ENCODE data around the gene EVA1B.

Gene EVA1B

DNA sequence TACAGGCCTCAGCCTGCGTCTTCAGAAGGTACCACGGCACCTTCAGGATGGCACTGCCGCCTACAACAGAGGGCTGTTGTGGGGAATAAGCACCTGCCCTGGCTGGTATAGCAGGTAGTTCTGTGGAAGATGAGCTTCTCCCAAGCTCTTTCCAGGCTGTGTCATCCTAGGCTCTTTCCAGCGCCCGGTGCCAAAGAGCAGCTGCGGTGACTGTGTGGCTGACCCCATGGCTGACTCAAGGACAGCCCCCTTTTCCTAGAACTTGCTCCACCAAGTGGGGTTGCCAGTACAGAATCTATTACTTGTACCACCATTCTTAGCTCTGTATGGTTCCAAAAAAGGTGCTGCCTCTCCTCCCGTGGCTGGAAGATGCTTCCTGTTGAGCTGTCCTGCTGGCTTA, 21.9 kb upstream of the EVA1B start:
- DNase-seq (ENCODE audit: low read depth) = no peak

GRCh38 chr1:36344395-36344680, 20.9 kb upstream of the EVA1B start:
- DNase-seq (ENCODE audit: low read depth) = no peak

DNA sequence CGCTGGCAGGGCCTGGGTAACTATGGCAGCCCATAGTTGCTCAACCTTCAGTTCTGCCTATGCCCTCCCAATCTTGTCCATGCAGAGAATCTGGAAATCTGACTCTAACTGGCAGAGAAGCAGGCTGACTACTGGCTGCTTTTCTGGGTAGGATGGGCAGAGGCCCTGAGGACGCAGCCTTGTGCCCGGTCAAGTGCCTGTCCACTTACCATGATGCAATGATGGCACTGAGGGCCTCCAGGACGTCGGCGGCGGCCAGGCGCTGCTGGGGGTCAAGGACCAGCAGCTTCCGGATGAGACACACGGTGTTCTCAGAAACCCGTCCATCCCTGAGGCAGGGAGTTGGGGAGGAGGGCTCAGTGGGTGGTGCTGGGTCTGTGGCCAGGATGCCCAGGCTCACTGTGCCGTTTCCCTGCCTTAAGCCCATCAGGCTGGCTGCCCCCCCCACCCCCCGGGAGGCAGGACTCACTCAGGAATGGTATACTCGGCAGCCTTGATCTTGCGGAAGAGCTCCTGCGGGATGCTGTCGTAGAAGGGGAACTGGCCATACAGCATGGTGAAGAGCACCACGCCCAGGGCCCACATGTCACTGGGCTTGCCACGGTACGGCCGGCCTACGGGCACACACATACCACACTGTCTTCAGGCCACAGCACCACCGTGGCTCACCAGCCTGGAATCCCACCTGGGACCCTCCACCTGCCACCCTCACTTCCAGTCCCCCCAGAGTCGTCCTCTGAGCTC, 20.4 kb upstream of the EVA1B start:
- DNase-seq (ENCODE audit: low read depth) = no peak

DNA sequence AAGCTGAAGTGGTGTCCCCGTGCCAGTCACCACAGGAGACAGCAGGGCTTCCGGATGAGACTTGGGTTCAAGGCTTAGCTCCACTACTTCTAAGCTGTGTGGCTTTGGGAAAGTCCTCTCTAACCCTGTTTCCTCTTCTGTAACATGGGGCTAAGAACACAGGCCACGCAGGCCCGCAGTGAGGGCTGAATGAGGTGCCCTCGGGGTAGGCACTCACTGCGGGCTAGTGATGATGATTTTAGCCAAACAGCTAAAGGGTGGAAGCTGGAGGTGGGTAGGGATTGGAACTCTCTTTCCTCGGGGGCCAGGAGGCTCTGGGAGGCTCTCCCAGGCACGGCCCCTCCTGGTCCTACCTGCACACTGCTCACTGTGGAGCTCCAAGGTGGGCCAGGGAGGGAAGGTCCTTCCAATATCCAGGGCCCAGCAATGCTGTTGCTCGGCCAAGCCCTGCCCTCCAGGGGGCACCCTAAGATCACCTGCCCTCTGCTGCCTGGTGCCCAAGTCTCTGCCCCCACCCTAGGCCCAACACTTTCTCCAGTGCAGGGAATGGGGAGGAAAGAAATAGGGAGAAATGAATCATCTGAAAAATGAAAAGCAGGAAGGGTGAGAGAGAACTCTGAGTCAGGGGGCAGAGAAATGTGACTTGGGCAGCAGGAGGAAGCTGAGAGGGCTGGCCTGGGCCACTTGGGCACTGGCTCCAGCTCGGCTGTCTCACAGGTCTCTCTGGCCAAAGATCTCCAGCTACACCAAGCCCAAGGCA, 19.2 kb upstream of the EVA1B start:
- peak; percentile 90 for DNase-seq (ENCODE audit: low read depth)

- no peak for DNase-seq (ENCODE audit: low read depth)
Measured at GRCh38 chr1:36341626-36342320, 18.3 kb upstream of the EVA1B start.

DNA sequence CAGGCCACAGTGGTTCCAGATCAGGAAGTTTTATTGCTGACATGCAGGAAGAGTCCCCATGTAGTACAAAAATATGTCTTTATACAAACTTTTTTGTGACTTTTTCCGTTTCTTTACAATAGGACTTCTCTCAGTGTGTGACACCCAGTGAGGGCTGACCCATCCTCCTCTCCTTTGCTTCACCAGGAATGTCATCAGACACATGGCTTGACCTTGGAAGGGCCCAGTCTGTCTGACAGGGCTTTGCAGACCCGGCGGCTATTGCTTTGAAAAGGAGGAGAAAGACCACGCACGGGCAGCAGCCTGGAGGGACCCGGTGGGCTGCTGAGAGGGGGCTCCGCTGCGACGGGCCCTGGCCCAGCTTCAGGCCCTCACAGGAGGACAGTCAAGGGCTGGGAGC, 16.2 kb upstream of the EVA1B start:
- no peak for DNase-seq (ENCODE audit: low read depth)

DNA sequence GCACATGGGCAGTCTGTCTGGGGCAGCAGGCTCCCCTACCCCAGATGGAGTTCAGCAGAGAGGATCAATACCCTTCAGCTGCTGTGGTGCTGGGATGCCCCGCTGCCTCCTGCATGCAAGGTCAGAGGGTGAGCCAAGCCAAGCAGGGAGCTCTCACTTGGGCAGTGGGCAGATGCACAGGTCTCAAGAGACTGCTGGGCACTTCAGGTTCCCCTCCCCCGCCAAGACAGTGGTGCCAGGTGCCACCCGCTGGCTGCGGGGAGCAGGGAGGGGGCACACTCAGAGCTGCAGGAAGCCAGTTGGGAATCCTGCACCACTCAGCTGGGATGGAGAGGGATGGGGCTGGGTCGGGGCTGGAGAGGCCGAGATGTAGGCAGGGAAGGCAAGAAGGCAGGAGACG, 15.8 kb upstream of the EVA1B start:
- no peak for DNase-seq (ENCODE audit: low read depth)

DNA sequence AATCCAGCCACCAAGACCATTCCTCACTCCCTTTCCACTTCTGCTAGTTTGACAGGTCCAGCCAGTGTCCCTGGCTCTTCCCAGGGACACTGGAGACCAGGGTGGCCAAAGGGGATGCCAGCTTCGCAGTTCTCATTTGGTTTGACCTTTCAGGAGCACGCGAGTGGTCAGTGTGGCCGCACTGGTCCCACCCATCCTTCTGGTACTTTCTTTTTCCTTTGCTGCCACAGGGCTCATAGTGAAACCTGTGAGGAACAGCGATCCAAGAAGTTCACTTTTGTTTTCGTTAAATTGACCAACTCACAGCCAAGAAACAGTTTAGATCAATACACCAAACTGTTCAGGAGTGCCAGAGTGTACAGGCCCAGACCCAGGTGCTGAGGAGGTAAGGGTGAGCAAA, 14.4 kb upstream of the EVA1B start:
- no peak for DNase-seq (ENCODE audit: low read depth)

GRCh38 chr1:36330940-36331339, 7.5 kb upstream of the EVA1B start:
- no peak for DNase-seq (ENCODE audit: low read depth)

- no peak for DNase-seq (ENCODE audit: low read depth)
Measured at GRCh38 chr1:36329817-36330216, 6.4 kb upstream of the EVA1B start.

DNA sequence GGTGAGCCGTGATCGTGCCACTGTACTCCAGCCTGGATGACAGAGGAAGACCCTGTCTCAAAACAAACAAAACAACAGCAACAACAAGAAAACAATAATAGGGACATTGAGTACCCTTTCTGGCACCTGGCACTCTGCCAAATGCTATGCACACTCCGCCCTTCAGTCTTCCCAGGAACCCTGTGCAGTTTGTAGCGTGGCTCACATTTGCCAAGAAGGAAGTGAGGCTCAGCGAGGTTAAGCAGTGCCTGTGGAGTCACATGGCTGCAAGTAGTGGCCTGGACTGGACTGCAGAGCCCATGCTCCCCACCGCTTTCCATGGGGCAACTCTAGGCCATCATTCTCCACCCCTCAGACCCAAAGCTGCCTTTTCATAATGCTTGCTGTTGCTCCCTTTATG, 5.3 kb upstream of the EVA1B start:
- peak; percentile 22 for DNase-seq (ENCODE audit: low read depth)

DNA sequence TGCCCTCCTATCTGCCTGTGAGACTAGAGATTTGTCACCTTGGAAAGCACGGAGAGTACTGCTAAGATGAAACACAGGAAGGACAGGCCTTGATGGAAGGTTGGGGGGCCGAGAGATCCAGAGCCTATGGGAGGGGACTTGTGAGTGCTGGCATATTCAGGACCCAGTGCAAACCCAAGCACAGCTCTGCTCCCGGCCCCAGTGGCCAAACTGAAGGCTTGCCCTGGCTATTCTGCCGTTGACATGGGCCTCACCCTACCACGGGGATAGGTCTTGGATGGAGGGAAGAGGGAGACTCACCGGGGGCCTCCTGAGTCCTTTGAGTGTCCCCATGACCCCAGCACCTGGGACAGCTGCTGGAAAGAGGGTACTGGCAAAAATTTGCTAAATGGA, 4.6 kb upstream of the EVA1B start:
- DNase-seq (ENCODE audit: low read depth) = no peak

GRCh38 chr1:36327421-36328087, 4.1 kb upstream of the EVA1B start:
- peak; percentile 80 for DNase-seq (ENCODE audit: low read depth)

GRCh38 chr1:36326499-36326898, 3.1 kb upstream of the EVA1B start:
- DNase-seq (ENCODE audit: low read depth) = peak; percentile 14

- peak; percentile 19 for DNase-seq (ENCODE audit: low read depth)
Measured at GRCh38 chr1:36324353-36324703, 883 bp upstream of the EVA1B start.

DNA sequence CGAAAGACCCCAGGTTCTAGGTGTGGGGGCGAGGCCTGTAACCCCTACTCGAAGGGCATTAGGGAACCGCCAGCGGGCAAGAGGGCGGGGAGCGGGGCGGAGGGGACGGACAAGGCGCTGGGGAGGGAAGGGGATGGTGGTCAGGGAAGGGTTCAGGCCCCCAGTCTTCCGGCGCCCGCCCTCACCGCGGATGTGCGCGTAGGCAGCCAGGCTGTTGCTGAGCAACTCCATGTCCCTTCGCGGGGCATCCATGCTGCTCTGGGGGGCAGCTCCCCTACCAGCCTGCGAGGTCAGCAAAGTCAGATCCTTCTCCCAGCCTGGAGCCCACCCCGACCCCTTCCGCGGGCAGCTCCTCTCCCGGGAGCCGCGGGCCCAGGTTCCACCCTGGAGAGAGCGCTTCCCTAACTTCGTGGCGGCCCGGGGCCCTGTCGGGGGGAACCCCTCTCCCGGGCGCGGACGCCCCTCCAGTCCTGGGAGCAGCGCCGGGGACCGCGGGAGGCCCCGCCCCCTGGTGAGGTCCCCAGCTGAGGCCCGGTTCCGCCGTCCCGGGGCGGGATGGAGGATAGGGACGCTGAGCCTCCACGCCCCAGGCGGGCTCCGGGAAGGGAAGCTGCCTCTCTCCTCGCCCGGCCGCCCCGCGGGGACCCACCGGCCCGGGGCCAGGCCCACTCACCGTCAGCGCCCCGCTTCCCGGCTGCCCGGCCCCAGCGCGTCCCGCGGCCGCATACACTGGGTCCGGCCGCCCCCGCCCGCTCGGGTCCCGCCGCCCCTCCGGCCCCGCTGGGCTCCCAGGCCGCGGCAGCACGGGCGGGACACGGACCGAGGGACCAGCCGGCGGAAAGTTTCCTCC, 434 bp downstream of the EVA1B start:
- DNase-seq (ENCODE audit: low read depth) = peak; percentile 80

GRCh38 chr1:36322041-36322785, 1.2 kb downstream of the EVA1B start:
- DNase-seq (ENCODE audit: low read depth) = peak; percentile 48

DNA sequence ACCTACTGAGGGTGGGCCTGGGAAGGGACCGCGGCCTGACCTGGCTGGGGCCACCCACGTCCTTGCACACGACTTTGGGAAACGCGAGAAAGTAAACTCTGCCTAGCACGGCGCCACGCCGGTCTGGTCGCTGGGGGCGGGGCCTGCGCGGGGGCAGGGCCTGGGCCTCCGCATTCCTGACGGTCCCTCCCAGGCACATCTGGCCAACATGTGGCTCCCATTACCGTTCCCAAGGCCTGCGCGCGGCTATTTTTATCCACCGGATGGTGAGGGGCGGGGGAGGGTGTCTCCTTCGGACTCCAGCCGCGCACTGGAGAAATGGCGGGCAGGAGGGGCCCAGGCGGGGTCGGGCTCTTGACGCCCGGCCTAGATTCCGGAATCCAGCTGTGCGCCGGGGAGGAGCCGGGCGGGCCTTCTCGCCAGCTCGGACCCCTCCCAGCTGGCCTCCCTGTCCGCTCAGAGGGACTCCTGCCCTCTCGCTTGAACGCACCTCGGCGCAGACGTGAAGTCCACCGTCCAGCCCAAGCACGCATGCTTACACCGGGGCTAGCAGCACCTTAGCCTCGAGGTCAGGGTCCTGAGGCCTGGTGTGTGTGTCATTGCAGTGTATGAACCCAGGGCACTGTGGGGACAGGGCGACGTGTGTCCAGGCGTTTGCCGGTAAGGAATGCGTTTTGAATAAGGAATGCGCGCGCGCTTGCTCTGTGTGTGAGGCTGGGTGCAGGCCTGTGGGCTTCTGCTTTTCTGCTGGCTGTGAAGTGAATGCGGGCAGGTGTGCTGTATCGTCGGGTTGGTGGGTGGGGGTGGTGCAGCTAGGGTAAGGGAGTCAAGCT, 2.1 kb downstream of the EVA1B start:
- DNase-seq (ENCODE audit: low read depth) = peak; percentile 97

DNA sequence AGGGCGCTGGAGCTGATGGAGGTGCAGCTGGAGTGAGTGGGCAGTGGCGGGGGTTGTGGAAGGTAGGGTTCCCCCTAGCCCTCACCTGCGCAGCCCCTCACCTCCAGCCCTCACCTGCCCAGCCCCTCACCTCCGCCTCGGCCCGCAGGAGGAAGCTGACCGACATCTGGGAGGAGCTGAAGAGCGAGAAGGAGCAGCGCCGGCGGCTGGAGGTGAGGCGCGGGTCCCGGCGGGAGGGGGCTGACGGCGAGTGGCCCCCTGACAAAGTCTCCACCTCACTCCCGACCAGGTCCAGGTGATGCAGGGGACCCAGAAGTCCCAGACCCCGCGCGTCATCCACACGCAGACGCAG, 2.7 kb downstream of the EVA1B start:
- DNase-seq (ENCODE audit: low read depth) = no peak

GRCh38 chr1:36320291-36320761, 3.1 kb downstream of the EVA1B start:
- DNase-seq (ENCODE audit: low read depth) = no peak

Measured in EH (cell line).